IMR-90 (cell line): Measurements from ENCODE around the gene MFAP4. TPM values are rescaled to one million over a fixed set of nuclear protein-coding genes. Genes with fewer than 3 reads are reported as not detected.

Experiments used
- ATAC-seq: fragments of 200-7000 bp; cut with Tn5 transposase; 2 replicates; pipeline ENCODE4 v1.9.1; 2020; ENCODE audit warnings: low read depth, mild to moderate bottlenecking, moderate library complexity
- BruUV-seq: library from RNA; stranded (reverse); fragments of 400-500 nt; replicated peaks from 2 replicates; lab custom pipeline; 2021; lab: Mats Ljungman, UMichigan
- CTCF ChIA-PET: fragments of 300-600 bp; formaldehyde crosslinking; extraction: SDS; loops from one replicate; lab custom pipeline; 2021; ENCODE audit warnings: antibody characterized with exemption; lab: Yijun Ruan, JAX
- POLR2A ChIA-PET: fragments of 300-600 bp; sonication (Branson Sonifier 250); formaldehyde crosslinking; loops from one replicate; lab custom pipeline; 2022; ENCODE audit warnings: antibody characterized with exemption; ENCODE audit not compliant: unreplicated experiment; lab: Charles Lee
- DNase-seq: peaks from one replicate; pipeline ENCODE4 v3.0.0; 2013
- H2AFZ ChIP-seq: replicated peaks from 2 replicates; pipeline ENCODE3; 2013; ENCODE audit warnings: low read length, mild to moderate bottlenecking; ENCODE audit not compliant: poor library complexity
- H2AK5ac ChIP-seq: 2 replicates; pipeline ENCODE4 v1.6.1; 2013; ENCODE audit warnings: low read depth, low read length, inconsistent platforms
- H2AK9ac ChIP-seq: replicated peaks from 2 replicates; pipeline ENCODE3; 2013; ENCODE audit warnings: mild to moderate bottlenecking, low read depth, low read length, moderate library complexity; ENCODE audit not compliant: poor library complexity
- H2BK120ac ChIP-seq: 2 replicates; pipeline ENCODE4 v1.6.1; 2013; ENCODE audit warnings: low read depth, low read length, inconsistent platforms
- H2BK15ac ChIP-seq: 3 replicates; pipeline ENCODE4 v1.6.1; 2013; ENCODE audit warnings: low read depth, low read length, inconsistent platforms
- H2BK20ac ChIP-seq: 2 replicates; pipeline ENCODE4 v1.6.1; 2013; ENCODE audit warnings: low read depth, mild to moderate bottlenecking, inconsistent platforms, low read length, moderate library complexity
- H2BK5ac ChIP-seq: 2 replicates; pipeline ENCODE4 v1.6.1; 2013; ENCODE audit warnings: mild to moderate bottlenecking, low read depth, low read length, inconsistent platforms; ENCODE audit not compliant: poor library complexity, severe bottlenecking
- H3K14ac ChIP-seq: replicated peaks from 2 replicates; pipeline ENCODE4 v1.6.1; 2013; ENCODE audit warnings: low read depth, low read length, inconsistent platforms
- H3K18ac ChIP-seq: 2 replicates; pipeline ENCODE4 v1.6.1; 2013; ENCODE audit warnings: low read depth, low read length, control low read depth
- H3K23ac ChIP-seq: 2 replicates; pipeline ENCODE4 v1.6.1; 2013; ENCODE audit warnings: low read depth, low read length, inconsistent platforms
- H3K27ac ChIP-seq: 2 replicates; pipeline ENCODE4 v1.5.1; 2013; ENCODE audit warnings: mild to moderate bottlenecking, control low read depth, low read length; ENCODE audit not compliant: insufficient read depth
- H3K27me3 ChIP-seq: 2 replicates; pipeline ENCODE4 v1.6.1; 2013; ENCODE audit warnings: low read length; ENCODE audit not compliant: control insufficient read depth, insufficient read depth
- H3K36me3 ChIP-seq: 2 replicates; pipeline ENCODE4 v1.6.1; 2013; ENCODE audit warnings: low read length, mixed read lengths; ENCODE audit not compliant: control insufficient read depth, insufficient read depth
- H3K4ac ChIP-seq: 2 replicates; pipeline ENCODE4 v1.6.1; 2013; ENCODE audit warnings: low read depth, low read length, inconsistent platforms
- H3K4me1 ChIP-seq: 2 replicates; pipeline ENCODE4 v1.6.1; 2013; ENCODE audit warnings: low read length, mixed read lengths; ENCODE audit not compliant: control insufficient read depth, insufficient read depth
- H3K4me2 ChIP-seq: 2 replicates; pipeline ENCODE4 v1.6.1; 2013; ENCODE audit warnings: low read depth, mild to moderate bottlenecking, control low read depth, low read length, moderate library complexity
- H3K4me3 ChIP-seq: 2 replicates; pipeline ENCODE4 v1.5.1; 2013; ENCODE audit warnings: low read depth, mild to moderate bottlenecking, control low read depth, low read length, moderate library complexity; ENCODE audit not compliant: insufficient read depth
- H3K56ac ChIP-seq: 2 replicates; pipeline ENCODE4 v1.6.1; 2013; ENCODE audit warnings: low read length, inconsistent platforms; ENCODE audit not compliant: insufficient read depth; ENCODE audit errors: extremely low read depth
- H3K79me1 ChIP-seq, 2 experiments: 2 replicates each; pipeline ENCODE4 v1.6.1; 2013; ENCODE audit warnings: low read length in 2 of 2, inconsistent platforms in 1 of 2, low read depth in 1 of 2
- H3K9ac ChIP-seq: 2 replicates; pipeline ENCODE4 v1.6.1; 2013; ENCODE audit warnings: low read depth, low read length, control low read depth
- H3K9me1 ChIP-seq: 2 replicates; pipeline ENCODE4 v1.6.1; 2013; ENCODE audit warnings: low read length, inconsistent platforms; ENCODE audit not compliant: insufficient read depth
- H3K9me3 ChIP-seq: 2 replicates; pipeline ENCODE4 v1.6.1; 2013; ENCODE audit warnings: low read length; ENCODE audit not compliant: control insufficient read depth, insufficient read depth
- H4K20me1 ChIP-seq: 2 replicates; pipeline ENCODE4 v1.6.1; 2013; ENCODE audit warnings: low read length, inconsistent platforms; ENCODE audit not compliant: insufficient read depth
- H4K5ac ChIP-seq: 2 replicates; pipeline ENCODE4 v1.6.1; 2013; ENCODE audit warnings: mild to moderate bottlenecking, low read depth, low read length, control low read depth
- H4K8ac ChIP-seq, 2 experiments: 2 replicates each; pipeline ENCODE4 v1.6.1; 2013; ENCODE audit warnings: low read depth in 2 of 2, low read length in 2 of 2, control low read depth in 1 of 2, inconsistent platforms in 1 of 2
- H4K91ac ChIP-seq: 2 replicates; pipeline ENCODE4 v1.6.1; 2013; ENCODE audit warnings: low read depth, low read length, inconsistent platforms; ENCODE audit not compliant: insufficient read depth
- BHLHE40 ChIP-seq: fragments of 150-350 bp; IDR thresholded peaks from 2 replicates; pipeline ENCODE4 v1.6.1; 2016; ENCODE audit warnings: mild to moderate bottlenecking, low read depth, low read length
- USF2 ChIP-seq: fragments of 150-350 bp; IDR thresholded peaks from 2 replicates; pipeline ENCODE4 v1.6.1; 2017; ENCODE audit warnings: mild to moderate bottlenecking, antibody characterized with exemption, low read length, low read depth
- WGBS, 2 experiments: methylation state at CpG; one replicate each; pipeline versions ENCODE4 v1.1.5 to v1.1.7; 2013; ENCODE audit warnings: missing lambda C conversion rate in 2 of 2; ENCODE audit not compliant: insufficient read length in 1 of 2; ENCODE audit errors: extremely low coverage in 2 of 2; 5-methylcytosine and 5-hydroxymethylcytosine counted together
- dilution Hi-C: fragments of 300-500 bp; cut with HindIII; formaldehyde crosslinking; loops from one replicate; pipeline ENCODE4 v1.14.3; 2018; ENCODE audit warnings: low sequenced_read_pairs; ENCODE audit not compliant: unreplicated experiment
- in situ Hi-C: fragments of 300-500 bp; cut with MboI; formaldehyde crosslinking; loops from 3 replicates; pipeline ENCODE4 v1.14.3; 2019; ENCODE audit warnings: low sequenced_read_pairs, inconsistent platforms, mixed read lengths
- intact Hi-C: fragments of 100-400 bp; cut with micrococcal nuclease; formaldehyde crosslinking; loops from 2 replicates; pipeline ENCODE4 v1.10.0; 2022
- polyA plus RNA-seq, 3 experiments: library from polyadenylated mRNA; depleted of rRNA; stranded (reverse); fragments of >200 nt; gene quantifications; 2 replicates each; pipeline ENCODE4 v1.2.3, GENCODE V29; 2012; ENCODE audit warnings: low replicate concordance in 1 of 3
- total RNA-seq: library from RNA; depleted of rRNA; stranded (reverse); fragments of >200 nt; gene quantifications from 2 replicates; pipeline ENCODE4 v1.2.3, GENCODE V29; 2012

The MFAP4 gene
- total and polyA plus RNA-seq, 2 of the 4 experiments (the other 2 are of a cell fraction), result 7.0 to 71.6 TPM

- H3K9me1 ChIP-seq, result peaks cover 23% of the 10 kb centered on the region
- H4K91ac ChIP-seq, result peak within 1 kb of the TSS; percentile 97
- no peaks in the 10 kb centered on the region for H3K9me3 ChIP-seq
- peaks cover 20% of the 10 kb centered on the region for H4K20me1 ChIP-seq
- H2AK9ac ChIP-seq, result peak within 1 kb of the TSS; percentile 99
- DNase-seq, result no peak
- intact Hi-C loops, result loop anchor here (5.0 kb wide), 1 partner anchor 384 kb away; no protein-coding TSS in a partner anchor
- peak within 1 kb of the TSS; percentile 96 for H3K4ac ChIP-seq
- H3K18ac ChIP-seq, result peak within 1 kb of the TSS; percentile 75
- ChIA-PET POLR2A (interaction anchor here (0.6 to 1.5 kb wide), 2 partner anchors 8 to 133 kb away, joined by 10 to 12 read pairs; partner anchors contain the start of gene MFAP4), CTCF (interaction anchor here (1.0 to 1.8 kb wide), 2 partner anchors 16 to 68 kb away, joined by 8 to 16 read pairs; partner anchors contain the start of gene B9D1)
- dilution Hi-C loops, result no loop called here
- H3K4me3 ChIP-seq, result peak within 1 kb of the TSS; percentile 72
- peak within 1 kb of the TSS; percentile 90 for H3K9ac ChIP-seq
- H2BK120ac ChIP-seq, result peak within 1 kb of the TSS; percentile 76; the same call in 1 of the 2 replicates
- 3% methylated on average over 38 of the region's 69 CpGs; no CpG with 5 or more reads in 1 of the 2 experiments for WGBS, 2 experiments
- peak within 1 kb of the TSS; percentile 92 for H2BK5ac ChIP-seq
- peak; percentile 37; the same call in 1 of the 2 replicates for TF ChIP-seq USF2
- TF ChIP-seq BHLHE40, result no peak
- ATAC-seq, result peak; percentile 1
- H3K23ac ChIP-seq, result peak within 1 kb of the TSS; percentile 86
- peak within 1 kb of the TSS; percentile 85 for H4K5ac ChIP-seq
- H2BK20ac ChIP-seq, result peak within 1 kb of the TSS; percentile 60; the same call in 1 of the 2 replicates
- peak within 1 kb of the TSS; percentile 90 for H3K27ac ChIP-seq
- peaks cover 32 to 57% of the 10 kb centered on the region in 2 experiments for H3K79me1 ChIP-seq
- peak within 1 kb of the TSS; percentile 83 for H2AK5ac ChIP-seq
- peak within 1 kb of the TSS; percentile 74 for H3K4me2 ChIP-seq
- BruUV-seq, result no TSS peak
- H3K14ac ChIP-seq, result peak within 1 kb of the TSS; percentile 91
- H4K8ac ChIP-seq, result peak within 1 kb of the TSS; percentile 69 to 90
- H3K4me1 ChIP-seq, result peaks cover 17% of the 10 kb centered on the region
- peak within 1 kb of the TSS; percentile 87 for H3K56ac ChIP-seq
- H3K36me3 ChIP-seq, result peaks cover 38% of the 10 kb centered on the region
- H3K27me3 ChIP-seq, result no peaks in the 10 kb centered on the region
- H2BK15ac ChIP-seq, result peak within 1 kb of the TSS; percentile 63; the same call in 1 of the 3 replicates
- in situ Hi-C loops, result no loop called here
- peak within 1 kb of the TSS; percentile 98 for H2AFZ ChIP-seq
Measured at GRCh38 chr17:19378416-19379360, 8.3 kb downstream of the MFAP4 start, which contains the start of gene MAPK7. TSS of gene MAPK7 (plus strand) at chr17:19378498. CDS start at chr17:19378901, 403 bp downstream.
